Motor neuron (in vitro differentiated cells): ENCODE results near the gene PC. TPM values are rescaled to one million over a fixed set of nuclear protein-coding genes. Genes with fewer than 3 reads are reported as not detected.

Experiments
- ATAC-seq, 8 experiments: fragments of 200-7000 bp; cut with Tn5 transposase; replicated peaks in 6 of 8; 2 replicates each; pipeline ENCODE4 v1.8.0; 2021; ENCODE audit warnings: mild to moderate bottlenecking in 8 of 8, moderate library complexity in 8 of 8
- H3K27ac ChIP-seq, 2 donors: fragments of 250-450 bp; sonication (Bioruptor Pico); 2 replicates each; pipeline ENCODE4 v1.9.0; 2021; ENCODE audit warnings: antibody characterized with exemption in 2 of 2, mild to moderate bottlenecking in 2 of 2, moderate library complexity in 1 of 2
- H3K4me1 ChIP-seq, 2 donors: fragments of 250-450 bp; sonication (Bioruptor Pico); replicated peaks in 1 of 2; 2 replicates each; pipeline ENCODE4 v1.6.1; 2021; ENCODE audit warnings: antibody characterized with exemption in 2 of 2, mild to moderate bottlenecking in 2 of 2, moderate library complexity in 1 of 2
- H3K4me3 ChIP-seq, 5 donors: fragments of 250-450 bp; sonication (Bioruptor Pico); 2 replicates each; pipeline ENCODE4 v1.9.0; 2021; ENCODE audit warnings: antibody characterized with exemption in 5 of 5, mild to moderate bottlenecking in 5 of 5, moderate library complexity in 4 of 5
- WGBS, 10 experiments: fragments of 450-650 bp; shearing (Covaris generic); methylation state at CpG; one replicate each; pipeline ENCODE4 v1.0.0; 2022; 5-methylcytosine and 5-hydroxymethylcytosine counted together
- in situ Hi-C, 9 experiments: fragments of 400-800 bp; cut with MboI; loops; one replicate each; pipeline ENCODE4 v1.15.0; 2021; ENCODE audit warnings: low sequenced_read_pairs in 9 of 9, low pct_unique_long_range_greater_than_20kb in 2 of 9; ENCODE audit not compliant: unreplicated experiment in 9 of 9
- total RNA-seq, 8 experiments: library from RNA; unstranded; fragments of 300-600 nt; gene quantifications; 2 replicates each; pipeline versions ENCODE4 v1.2.3 to v1.2.4, GENCODE V29; 2022

The PC gene
- total RNA-seq, 8 experiments from 2014 or later: 8.7 to 31.9 (median 20.0) TPM

DNA sequence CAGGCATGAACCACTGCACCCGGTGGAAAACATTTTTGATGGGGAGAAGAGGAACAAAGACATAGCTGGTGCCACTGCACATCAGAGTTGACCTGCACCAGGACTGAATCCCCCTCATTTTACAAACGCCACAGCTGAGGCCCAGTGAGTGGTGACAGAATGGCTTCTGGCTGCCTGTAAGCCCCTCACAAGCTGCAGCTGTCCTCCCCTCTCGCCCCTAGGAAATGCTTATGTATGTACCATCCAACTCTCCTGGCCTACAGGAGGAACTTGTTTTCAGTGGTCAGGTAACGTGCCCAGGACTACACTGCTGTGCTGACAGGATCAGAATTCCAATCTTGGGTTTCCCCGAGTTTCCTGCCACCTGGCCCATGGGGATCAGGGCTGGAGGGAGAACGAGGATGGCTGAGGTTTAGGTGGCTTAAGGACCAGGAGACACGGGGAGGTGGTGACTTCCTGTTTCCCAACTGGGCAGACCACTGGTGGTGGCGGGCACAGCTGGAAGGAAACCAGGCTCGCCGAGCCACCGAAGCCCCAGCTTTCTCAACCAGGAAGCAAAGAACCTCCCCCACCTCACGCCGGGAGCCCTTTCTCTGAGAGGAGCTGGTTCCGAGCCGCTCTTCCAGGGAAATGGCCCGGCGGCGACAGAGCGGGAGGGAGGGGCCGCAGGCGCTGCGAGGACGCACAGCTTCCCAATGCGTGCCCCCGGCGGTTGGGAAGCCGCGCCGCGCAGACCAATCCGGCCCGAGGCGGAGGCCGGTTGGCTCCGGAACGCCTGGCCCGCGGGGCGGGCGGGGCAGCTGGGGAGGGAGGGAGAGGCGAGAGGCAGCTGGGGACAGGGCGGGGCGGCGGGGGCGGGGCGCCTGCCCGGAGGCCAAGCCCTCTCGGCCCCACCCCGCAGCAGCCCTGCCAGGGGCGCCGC is 102.3 kb downstream of the PC start:
- in situ Hi-C loops: no loop called here
- Histone ChIP-seq H3K4me3 (peak overlapping the region; percentile 47 to 54 (median 51)), H3K4me1 (peaks cover 10 to 12% of the 10 kb centered on the region in 2 donors), H3K27ac (peak overlapping the region; percentile 72 to 84)
- WGBS, 10 experiments: 0 to 50% (median 14%) methylated on average over 1 to 11 of the region's 51 CpGs; no CpG with 5 or more reads in 5 of the 10 experiments
- peak; percentile 69 to 88 (median 84) for ATAC-seq

DNA sequence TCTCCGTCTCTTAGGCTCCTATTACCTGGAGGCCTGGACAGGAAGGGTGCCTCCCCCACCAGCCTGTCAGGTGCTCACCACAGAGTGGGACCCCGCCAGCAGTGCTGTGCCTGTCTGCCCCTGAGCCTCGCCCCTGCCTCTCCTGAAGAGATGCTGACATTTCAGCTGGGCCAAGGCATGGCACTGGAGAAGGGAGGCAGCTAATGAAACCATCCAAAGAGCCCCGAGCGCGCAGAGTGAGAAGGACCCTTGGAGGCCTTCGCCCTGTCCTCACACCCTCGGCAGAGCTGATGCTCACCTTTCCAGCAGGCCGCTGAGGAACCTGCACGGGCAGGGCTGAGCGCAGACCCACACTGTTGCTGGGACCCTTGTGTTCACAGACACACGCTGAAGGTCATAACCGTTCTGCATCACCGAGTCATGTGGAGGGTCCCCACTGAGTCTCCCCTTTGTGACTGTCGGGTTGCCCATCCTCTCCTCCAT is 103.4 kb downstream of the PC start:
- Histone ChIP-seq H3K4me3 (no peak overlapping the region), H3K4me1 (peaks cover 10 to 12% of the 10 kb centered on the region in 2 donors), H3K27ac (no peak overlapping the region)
- 98 to 100% (median 100%) methylated on average over 1 to 9 of the region's 15 CpGs; no CpG with 5 or more reads in 7 of the 10 experiments for WGBS, 10 experiments
- in situ Hi-C loops: no loop called here
- ATAC-seq: no peak

- H3K4me3 ChIP-seq: no peak overlapping the region
- 80 to 100% (median 96%) methylated on average over 1 to 7 of the region's 12 CpGs; no CpG with 5 or more reads in 4 of the 10 experiments for WGBS, 10 experiments
- ATAC-seq: no peak
- H3K27ac ChIP-seq: no peak overlapping the region
- in situ Hi-C loops: no loop called here
- peaks cover 10 to 12% of the 10 kb centered on the region in 2 donors for H3K4me1 ChIP-seq
Measured at GRCh38 chr11:66854231-66854661, 103.9 kb downstream of the PC start.

DNA sequence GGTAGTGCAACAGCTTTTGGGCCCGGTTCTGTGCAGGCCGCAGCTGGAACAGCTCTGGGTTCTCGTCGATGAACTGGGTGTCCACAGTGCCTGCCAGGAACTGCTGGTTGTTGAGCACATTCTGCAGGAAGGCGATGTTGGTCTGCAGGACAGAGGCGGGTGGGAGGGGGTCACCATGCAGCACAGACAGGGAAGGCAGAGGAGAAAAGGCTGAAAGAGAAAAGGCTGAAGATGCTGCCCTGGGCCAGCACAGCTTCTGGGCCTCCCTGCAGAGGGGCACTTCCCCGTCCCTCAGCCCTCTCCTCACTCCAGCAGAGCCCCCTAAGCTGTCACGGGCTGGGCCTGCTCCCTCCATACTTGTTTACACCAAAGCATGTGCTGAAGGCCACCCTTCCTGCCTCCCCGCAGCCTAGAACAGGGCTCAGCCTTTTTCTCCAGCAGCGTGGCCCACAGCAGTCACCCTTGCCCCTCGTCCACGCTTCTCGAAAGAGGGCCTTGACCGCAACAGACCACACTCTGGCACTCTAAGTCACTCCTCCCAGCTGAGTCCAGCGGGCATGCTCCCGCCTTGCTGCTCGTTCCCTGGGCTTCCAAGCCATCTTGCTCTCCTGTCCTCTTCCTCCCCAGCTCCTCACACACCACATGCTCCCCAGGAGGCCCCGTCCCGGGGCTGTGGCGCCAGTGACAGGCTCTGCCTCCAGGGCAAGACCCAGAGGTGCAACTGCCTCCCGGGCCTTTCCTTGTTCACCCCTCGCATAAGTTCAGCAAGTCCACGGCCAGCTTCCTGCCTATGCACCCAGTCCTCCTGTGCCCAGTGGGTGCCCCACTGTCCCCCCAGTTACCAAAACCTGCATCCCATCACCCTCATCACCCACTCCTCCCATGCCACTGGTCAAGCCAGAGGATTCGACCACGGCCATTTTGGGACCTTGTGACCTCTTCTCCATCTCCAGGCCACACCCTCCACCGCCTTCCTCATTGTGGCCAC is 104.6 kb downstream of the PC start:
- in situ Hi-C loops: no loop called here
- no peak overlapping the region for H3K27ac ChIP-seq
- H3K4me1 ChIP-seq: peaks cover 10 to 12% of the 10 kb centered on the region in 2 donors
- WGBS, 10 experiments: 86 to 100% (median 93%) methylated on average over 2 to 11 of the region's 26 CpGs; no CpG with 5 or more reads in 5 of the 10 experiments
- no peak for ATAC-seq
- no peak overlapping the region for H3K4me3 ChIP-seq

GRCh38 chr11:66852466-66853241 is 105.5 kb downstream of the PC start:
- in situ Hi-C loops: no loop called here
- Histone ChIP-seq H3K4me1 (peaks cover 10 to 12% of the 10 kb centered on the region in 2 donors), H3K4me3 (no peak overlapping the region), H3K27ac (no peak overlapping the region)
- ATAC-seq: no peak
- 80 to 100% (median 100%) methylated on average over 1 to 2 of the region's 26 CpGs; no CpG with 5 or more reads in 7 of the 10 experiments for WGBS, 10 experiments

DNA sequence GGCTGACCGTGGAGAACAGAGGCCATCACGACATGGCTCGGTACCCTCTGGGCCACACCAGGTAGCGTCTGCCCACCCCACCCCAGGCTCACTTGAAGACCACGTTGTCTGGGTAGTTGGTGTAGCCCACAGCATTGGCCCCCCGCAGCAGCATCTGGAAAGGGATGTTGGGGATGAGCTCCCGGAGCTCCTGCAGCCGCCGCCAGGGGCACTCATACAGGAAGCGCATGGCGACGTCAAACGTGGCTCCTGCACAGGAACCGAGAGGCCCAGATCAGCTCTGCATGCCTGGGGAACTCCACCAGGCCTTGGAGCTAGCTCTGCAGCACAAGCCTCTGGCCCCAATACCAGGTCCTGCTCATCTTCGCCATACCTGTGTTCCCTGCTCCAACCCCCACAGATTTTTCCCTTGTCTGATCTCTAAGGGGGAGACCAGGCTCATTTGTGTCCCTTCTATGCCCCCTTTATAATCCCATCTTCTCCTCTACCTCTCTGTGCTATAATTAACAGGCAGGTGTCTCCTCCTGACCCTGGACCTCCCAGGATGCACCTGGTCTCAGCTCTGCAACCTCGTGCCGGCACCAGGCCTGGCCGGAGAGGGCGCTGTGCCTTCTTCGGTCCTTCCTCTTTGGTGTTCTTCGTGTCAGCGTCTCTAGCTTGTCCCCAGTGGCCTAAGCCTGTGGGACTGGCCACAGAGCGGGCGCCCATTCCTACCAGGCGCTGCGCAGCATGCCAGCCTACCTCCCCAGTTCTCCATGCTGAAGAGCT is 106.3 kb downstream of the PC start:
- Histone ChIP-seq H3K4me1 (peaks cover 7 to 10% of the 10 kb centered on the region in 2 donors), H3K4me3 (no peak overlapping the region), H3K27ac (no peak overlapping the region)
- 47 to 92% (median 89%) methylated on average over 2 to 13 of the region's 26 CpGs; no CpG with 5 or more reads in 1 of the 10 experiments for WGBS, 10 experiments
- in situ Hi-C loops: no loop called here
- ATAC-seq: no peak

- H3K27ac ChIP-seq: no peak overlapping the region
- no peak overlapping the region for H3K4me3 ChIP-seq
- in situ Hi-C loops: no loop called here
- H3K4me1 ChIP-seq: peaks cover 7 to 10% of the 10 kb centered on the region in 2 donors
- ATAC-seq: no peak
- WGBS, 10 experiments: 80 to 87% methylated on average over 1 to 3 of the region's 4 CpGs; no CpG with 5 or more reads in 8 of the 10 experiments
Measured at GRCh38 chr11:66851239-66851596, 107.0 kb downstream of the PC start.

- no peak overlapping the region for H3K4me3 ChIP-seq
- H3K27ac ChIP-seq: no peak overlapping the region
- in situ Hi-C loops: no loop called here
- H3K4me1 ChIP-seq: peaks cover 7 to 9% of the 10 kb centered on the region in 2 donors
- ATAC-seq: peak in 1 of 8 experiments; percentile 1
- WGBS, 10 experiments: 65 to 100% (median 92%) methylated on average over 2 to 9 of the region's 23 CpGs; no CpG with 5 or more reads in 6 of the 10 experiments
Measured at GRCh38 chr11:66850588-66851238, 107.5 kb downstream of the PC start.

DNA sequence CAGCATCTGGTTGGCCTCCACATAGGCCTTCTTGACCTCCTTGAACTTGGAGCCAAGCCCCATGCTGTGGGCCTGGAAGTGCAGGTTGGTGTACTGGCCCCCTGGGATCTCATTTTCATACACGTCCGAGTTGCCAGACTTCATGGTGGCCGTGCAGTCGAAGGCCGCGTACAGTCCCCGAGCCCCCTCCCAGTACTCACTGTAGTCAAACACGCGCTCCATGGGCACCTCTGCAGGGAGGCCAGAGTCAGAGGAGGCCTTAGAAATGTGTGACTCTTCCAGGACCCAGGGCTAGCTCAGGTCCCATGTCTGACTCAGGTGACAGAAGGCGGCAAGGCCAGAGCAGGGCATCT is 108.0 kb downstream of the PC start:
- peak in 1 of 8 experiments; percentile 2 for ATAC-seq
- H3K4me3 ChIP-seq: no peak overlapping the region
- H3K4me1 ChIP-seq: peaks cover 4% of the 10 kb centered on the region in 2 donors
- WGBS, 10 experiments: 20 to 100% methylated on average over 2 of the region's 10 CpGs; no CpG with 5 or more reads in 8 of the 10 experiments
- in situ Hi-C loops: no loop called here
- no peak overlapping the region for H3K27ac ChIP-seq

DNA sequence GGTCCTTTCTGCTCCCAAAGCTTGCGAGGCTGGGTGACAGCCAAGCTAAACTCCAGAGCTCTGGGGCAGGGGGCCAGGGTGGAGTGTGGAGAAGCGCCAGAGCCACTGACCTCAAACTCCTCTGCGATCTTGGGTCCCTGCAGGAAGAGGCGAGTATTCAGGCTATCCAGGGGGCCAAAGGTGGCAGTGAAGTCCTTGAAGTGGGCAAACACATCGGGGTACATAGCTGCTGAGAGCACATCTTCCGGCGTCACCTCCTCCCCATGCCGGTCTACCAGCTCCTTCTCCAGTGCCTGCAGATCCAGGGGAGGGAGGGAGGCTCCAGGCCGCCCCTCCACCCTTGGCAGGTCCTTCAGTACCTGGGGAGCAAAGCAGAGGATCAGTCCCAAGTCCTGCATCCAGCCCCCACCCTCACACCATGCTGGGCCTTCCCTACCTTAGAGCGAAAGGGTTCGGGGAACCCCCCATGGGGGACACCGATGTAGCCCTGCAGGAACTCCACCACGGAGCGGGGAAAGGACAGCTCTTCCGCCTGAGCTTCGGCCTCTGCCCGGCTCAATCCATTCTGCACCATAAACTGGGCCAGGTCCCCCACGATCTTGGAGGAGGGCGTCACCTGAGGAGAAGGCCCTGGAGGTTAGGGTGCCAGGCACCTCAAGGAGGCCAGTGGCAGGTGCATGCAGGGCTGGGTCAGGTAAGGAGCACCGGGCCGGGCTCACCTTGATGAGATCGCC is 108.5 kb downstream of the PC start:
- peaks cover under 1 to 2% of the 10 kb centered on the region in 2 donors for H3K4me1 ChIP-seq
- in situ Hi-C loops: loop anchor here in 1 of 9 experiments (25.0 kb wide), 1 partner anchor 437 kb away; the partner anchor contains the start of gene NPAS4
- no peak overlapping the region for H3K4me3 ChIP-seq
- 80 to 93% (median 87%) methylated on average over 1 to 4 of the region's 22 CpGs; no CpG with 5 or more reads in 7 of the 10 experiments for WGBS, 10 experiments
- no peak for ATAC-seq
- H3K27ac ChIP-seq: no peak overlapping the region
